Psoas muscle (tissue), 8 donors: ENCODE results near the gene GPBP1L1. TPM values are rescaled to one million over a fixed set of nuclear protein-coding genes. Genes with fewer than 3 reads are reported as not detected.

ENCODE experiments used
- ATAC-seq, 4 donors: fragments of 200-7000 bp; cut with Tn5 transposase; one replicate each; pipeline ENCODE4 v1.9.1; 2020; ENCODE audit warnings: moderate library complexity in 3 of 4, mild to moderate bottlenecking in 2 of 4
- DNase-seq, 2 donors: peaks; one replicate each; pipeline ENCODE4 v3.0.0-alpha.2; 2020
- H3K27ac ChIP-seq: fragments of 200-600 bp; one replicate; pipeline ENCODE4 v1.8.0; 2022
- H3K27me3 ChIP-seq, 3 donors: fragments of 200-600 bp in 1 of 3; one replicate each; pipeline versions ENCODE4 v1.6.1 to v1.8.0; 2013 to 2022; ENCODE audit warnings: low read length in 2 of 3, mild to moderate bottlenecking in 2 of 3, moderate library complexity in 1 of 3; ENCODE audit not compliant: insufficient read depth in 3 of 3
- H3K36me3 ChIP-seq, 2 donors: fragments of 200-600 bp in 1 of 2; one replicate each; pipeline versions ENCODE4 v1.6.1 to v1.8.0; 2013 to 2022; ENCODE audit warnings: low read depth in 1 of 2, mild to moderate bottlenecking in 1 of 2, moderate library complexity in 1 of 2; ENCODE audit not compliant: insufficient read depth in 1 of 2
- H3K4me1 ChIP-seq: fragments of 200-600 bp; one replicate; pipeline ENCODE4 v1.8.0; 2022
- H3K4me3 ChIP-seq: fragments of 200-600 bp; one replicate; pipeline ENCODE4 v1.8.0; 2022; ENCODE audit warnings: mild to moderate bottlenecking
- H3K9me3 ChIP-seq: fragments of 200-600 bp; one replicate; pipeline ENCODE4 v1.8.0; 2022
- WGBS, 3 donors: extraction: QIAGEN DNeasy Blood & Tissue Kit; methylation state at CpG; one replicate each; pipeline versions ENCODE4 v1.1.6 to v1.1.7; 2013; 5-methylcytosine and 5-hydroxymethylcytosine counted together
- intact Hi-C, 2 donors: fragments of 100-400 bp; cut with DNase I; formaldehyde crosslinking; loops; one replicate each; pipeline versions ENCODE4 v1.11.0 to v1.14.2; 2022
- polyA plus RNA-seq, 3 donors: library from polyadenylated mRNA; stranded (reverse); fragments of 200-250 nt; gene quantifications; one replicate each; pipeline ENCODE4 v1.2.3, GENCODE V29; 2013
- total RNA-seq, 4 donors: library from RNA; stranded (reverse); fragmentation: NEBNext Ultra II Directional in 2 of 4; extraction: Animal tissue kit (Norgen Biotek cat#: 25700) in 2 of 4; gene quantifications; one replicate each; pipeline versions ENCODE4 v1.2.1 to v1.2.4, GENCODE V29; 2021 to 2023
- TF ChIP-seq, protein P1 (sequence below): fragments of 200-600 bp; IDR thresholded peaks from one replicate; pipeline ENCODE4 v1.8.0; 2022; ENCODE audit warnings: antibody characterized with exemption
- donor health status: healthy with polysubstance abuse.
- donor health status: DM: no; HTN: no; CAD: no; lungs with moderate emphysema.
- donor health status: Bipolar disorder and iron deficiency.
- donor health status: healthy.
- donor health status: DM: yes; HTN: yes; CAD: no.
- donor health status: DM: no; HTN: no; CAD: no.
- donor health status: DM: no; HTN: no; CAD: no.
- donor health status: DM: yes; HTN: yes; CAD: no.

The GPBP1L1 gene
- total and polyA plus RNA-seq, 7 donors, result 25.8 to 74.4 (median 62.3) TPM

DNA sequence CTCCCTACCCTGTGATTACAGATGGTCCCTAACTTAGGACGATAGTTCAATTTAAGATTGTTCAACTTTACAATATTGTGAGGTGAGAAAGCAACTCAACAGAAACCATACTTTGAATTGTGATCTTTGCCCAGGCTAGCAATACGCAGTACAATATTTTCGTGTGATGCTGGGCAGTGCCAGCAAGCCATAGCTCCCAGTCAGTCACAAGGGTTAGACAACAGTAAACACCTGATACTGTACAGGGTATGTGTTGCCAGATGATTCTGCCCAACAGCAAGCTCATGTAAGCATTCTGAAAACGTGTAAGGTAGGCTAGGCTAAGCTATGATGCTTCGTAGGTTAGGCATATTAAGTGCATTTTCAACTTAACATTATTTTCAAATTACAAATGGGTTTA lies 11.9 kb downstream of the GPBP1L1 start:
- Histone ChIP-seq H3K27ac (peak overlapping the region; percentile 82), H3K27me3 (no peaks in the 10 kb centered on the region), H3K36me3 (no peaks in the 10 kb centered on the region), H3K4me3 (no peak overlapping the region), H3K4me1 (peaks cover 82% of the 10 kb centered on the region), H3K9me3 (no peaks in the 10 kb centered on the region)
- ATAC-seq (peak; percentile 47 to 65 (median 60)), DNase-seq (no peak)
- WGBS, 3 donors, result 26 to 44% (median 36%) methylated on average over 5 of the region's 5 CpGs
- TF ChIP-seq, protein P1, sequence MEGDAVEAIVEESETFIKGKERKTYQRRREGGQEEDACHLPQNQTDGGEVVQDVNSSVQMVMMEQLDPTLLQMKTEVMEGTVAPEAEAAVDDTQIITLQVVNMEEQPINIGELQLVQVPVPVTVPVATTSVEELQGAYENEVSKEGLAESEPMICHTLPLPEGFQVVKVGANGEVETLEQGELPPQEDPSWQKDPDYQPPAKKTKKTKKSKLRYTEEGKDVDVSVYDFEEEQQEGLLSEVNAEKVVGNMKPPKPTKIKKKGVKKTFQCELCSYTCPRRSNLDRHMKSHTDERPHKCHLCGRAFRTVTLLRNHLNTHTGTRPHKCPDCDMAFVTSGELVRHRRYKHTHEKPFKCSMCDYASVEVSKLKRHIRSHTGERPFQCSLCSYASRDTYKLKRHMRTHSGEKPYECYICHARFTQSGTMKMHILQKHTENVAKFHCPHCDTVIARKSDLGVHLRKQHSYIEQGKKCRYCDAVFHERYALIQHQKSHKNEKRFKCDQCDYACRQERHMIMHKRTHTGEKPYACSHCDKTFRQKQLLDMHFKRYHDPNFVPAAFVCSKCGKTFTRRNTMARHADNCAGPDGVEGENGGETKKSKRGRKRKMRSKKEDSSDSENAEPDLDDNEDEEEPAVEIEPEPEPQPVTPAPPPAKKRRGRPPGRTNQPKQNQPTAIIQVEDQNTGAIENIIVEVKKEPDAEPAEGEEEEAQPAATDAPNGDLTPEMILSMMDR, result no peak
- intact Hi-C loops, result no loop called here

GRCh38 chr1:45673956-45674355 lies 12.4 kb downstream of the GPBP1L1 start:
- H3K9me3 ChIP-seq, result no peaks in the 10 kb centered on the region
- WGBS, 3 donors, result 76 to 89% (median 84%) methylated on average over 4 of the region's 4 CpGs
- no peak for DNase-seq
- H3K36me3 ChIP-seq, result no peaks in the 10 kb centered on the region
- intact Hi-C loops, result no loop called here
- peaks cover 82% of the 10 kb centered on the region for H3K4me1 ChIP-seq
- no peak overlapping the region for H3K4me3 ChIP-seq
- H3K27me3 ChIP-seq, result no peaks in the 10 kb centered on the region
- TF ChIP-seq, protein P1, result no peak
- no peak for ATAC-seq
- peak overlapping the region; percentile 82 for H3K27ac ChIP-seq

DNA sequence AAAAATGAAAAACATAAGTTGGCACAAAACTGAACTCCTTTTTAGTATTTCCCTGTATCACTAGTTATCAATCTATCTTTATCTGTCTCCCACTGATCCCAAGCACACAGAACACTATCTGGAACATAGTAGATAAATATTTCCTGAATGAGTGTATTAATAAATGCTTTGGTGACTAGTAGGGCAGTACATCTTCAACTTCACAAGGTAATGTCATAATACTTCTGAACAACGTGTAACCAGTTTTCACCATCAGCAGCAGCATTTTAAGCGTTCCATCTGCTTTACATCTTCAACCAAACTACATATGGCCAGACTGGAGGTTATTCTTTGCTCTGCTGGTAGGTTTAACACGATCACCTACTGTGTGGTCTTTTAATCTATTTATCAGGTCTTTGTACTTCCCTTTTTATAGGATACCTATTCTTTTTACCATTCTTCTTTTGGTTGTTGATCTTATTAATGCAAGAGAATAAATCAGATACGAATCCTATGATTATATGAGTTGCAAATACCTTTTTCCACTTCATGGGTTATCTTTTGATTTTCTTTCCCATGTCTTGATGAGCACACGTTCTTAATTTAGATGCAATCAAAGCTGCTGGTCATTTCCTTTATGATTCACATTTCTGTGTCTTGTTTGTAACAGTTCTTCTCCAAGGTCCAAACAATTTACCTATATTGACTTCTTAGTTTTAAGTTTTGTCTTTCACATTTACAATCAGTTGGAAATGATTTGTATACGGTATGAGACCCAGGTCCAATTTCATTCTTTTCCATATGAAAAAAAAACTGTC lies 16.3 kb downstream of the GPBP1L1 start:
- Histone ChIP-seq H3K27ac (peak overlapping the region; percentile 75), H3K4me1 (peaks cover 77% of the 10 kb centered on the region), H3K36me3 (no peaks in the 10 kb centered on the region), H3K9me3 (no peaks in the 10 kb centered on the region), H3K4me3 (peak overlapping the region; percentile 28), H3K27me3 (no peaks in the 10 kb centered on the region)
- ATAC-seq, result peak; percentile 48 to 76 (median 70)
- TF ChIP-seq, protein P1, result no peak
- no peak for DNase-seq
- intact Hi-C loops, result no loop called here
- 43 to 65% (median 53%) methylated on average over 6 of the region's 6 CpGs for WGBS, 3 donors

DNA sequence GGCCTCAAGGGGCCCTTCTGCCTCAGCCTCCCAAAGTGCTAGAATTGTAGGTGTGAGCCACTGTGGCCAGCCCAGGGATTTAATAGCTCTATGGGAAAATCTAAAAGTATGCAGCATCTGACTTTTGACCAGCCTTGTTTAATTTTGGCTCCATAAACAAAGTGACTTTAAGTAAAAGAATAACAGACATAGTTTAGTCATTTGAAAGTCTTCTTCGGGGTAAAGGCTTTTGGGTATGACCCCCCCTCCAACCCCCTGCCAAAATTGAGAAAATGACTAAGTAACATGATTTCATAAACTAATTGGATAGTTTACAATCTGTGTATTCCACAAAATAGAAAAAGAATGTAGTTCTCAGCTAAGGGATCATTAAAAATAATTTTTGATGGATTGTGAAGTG lies 17.0 kb downstream of the GPBP1L1 start:
- peaks cover 71% of the 10 kb centered on the region for H3K4me1 ChIP-seq
- ATAC-seq, result no peak

More for the DNA sequence above, 17.0 kb downstream of the GPBP1L1 start:
- TF ChIP-seq, protein P1, result no peak
- DNase-seq, result no peak
- Histone ChIP-seq H3K4me3 (peak overlapping the region; percentile 28), H3K27ac (peak overlapping the region; percentile 75), H3K36me3 (no peaks in the 10 kb centered on the region), H3K27me3 (no peaks in the 10 kb centered on the region), H3K9me3 (no peaks in the 10 kb centered on the region)
- 56 to 81% (median 78%) methylated on average over 1 of the region's 1 CpG for WGBS, 3 donors
- intact Hi-C loops, result no loop called here
